ENCODE results near the gene UBE2I. TPM values are rescaled to one million over a fixed set of nuclear protein-coding genes. Genes with fewer than 3 reads are reported as not detected.

Gene UBE2I
- total and polyA plus RNA-seq, 2 donors (not counting 1 experiment from before 2014, with no cell fraction given) = 152 to 265 TPM

- no peak overlapping the region for H3K27ac Mint-ChIP-seq
- Histone ChIP-seq H4K20me1 (ENCODE audit: control insufficient read depth, insufficient read depth, low read length, poor library complexity, severe bottlenecking) (peaks cover 27% of the 10 kb centered on the region), H3K4me2 (replicated peaks; ENCODE audit: low read depth, low read length, poor library complexity, severe bottlenecking) (no peak overlapping the region), H3K9me3 (ENCODE audit: control extremely low read depth in 1 of 3, control insufficient read depth in 2 of 3, insufficient read depth in 1 of 3, low read length in 2 of 3) (no peaks in the 10 kb centered on the region), H3K9ac (ENCODE audit: low read length) (no peak overlapping the region), H3K27ac (ENCODE audit: low read length in 2 of 2) (no peak overlapping the region), H3K4me3 (ENCODE audit: control extremely low read depth in 1 of 5, extremely low read depth in 1 of 5, insufficient read depth in 1 of 5, low read depth in 2 of 5, low read length in 4 of 5) (no peak overlapping the region), H3K36me3 (replicated peaks in 1 of 2; ENCODE audit: control extremely low read depth in 1 of 2, control insufficient read depth in 1 of 2, extremely low read depth in 1 of 2, insufficient read depth in 2 of 2, low read length in 1 of 2) (peaks cover 0 to 27% of the 10 kb centered on the region in 2 experiments), H3K27me3 (replicated peaks in 1 of 4; ENCODE audit: control extremely low read depth in 1 of 4, control insufficient read depth in 3 of 4, insufficient read depth in 4 of 4, low read length in 3 of 4) (no peaks in the 10 kb centered on the region), H3K4me1 (ENCODE audit: control insufficient read depth in 2 of 2, insufficient read depth in 2 of 2, low read length in 2 of 2) (peaks cover 24 to 36% of the 10 kb centered on the region in 2 donors), H2AFZ (ENCODE audit: insufficient read depth, low read depth, low read length, poor library complexity, severe bottlenecking) (no peak overlapping the region), H3K79me2 (ENCODE audit: control insufficient read depth, insufficient read depth, low read length) (peaks cover 13% of the 10 kb centered on the region)
- no peaks in the 10 kb centered on the region for H3K27me3 Mint-ChIP-seq
- H3K4me3 Mint-ChIP-seq = no peak overlapping the region
- WGBS (ENCODE audit: insufficient coverage) = 76% methylated on average over 34 of the region's 34 CpGs
- intact Hi-C loops (cut with micrococcal nuclease) = loop anchor here (10.0 kb wide), 1 partner anchor 268 kb away; the partner anchor contains the start of genes CRAMP1 and IFT140
- TF ChIP-seq EZH2 (IDR thresholded peaks at IDR 0.05; ENCODE audit: borderline replicate concordance, insufficient read depth, low read depth, low read length, poor library complexity, severe bottlenecking) (no peak), CTCF (IDR thresholded peaks at IDR 0.05) (no peak)
- H3K4me1 Mint-ChIP-seq = peaks cover 31% of the 10 kb centered on the region
- POLR2A ChIA-PET = interaction anchor here (0.6 to 1.6 kb wide), 4 partner anchors 14 to 94 kb away, joined by 3 to 6 read pairs (median 4); no protein-coding TSS in a partner anchor
- no peaks in the 10 kb centered on the region for H3K9me3 Mint-ChIP-seq (ENCODE audit: insufficient read depth)
- DNase-seq (no peak), ATAC-seq (ENCODE audit: low read depth) (no peak)
- CTCF ChIA-PET = interaction anchor here (2.1 kb wide), 1 partner anchor 17 kb away, joined by 6 read pairs; no protein-coding TSS in a partner anchor
Observed at GRCh38 chr16:1346422-1347285, 37.2 kb downstream of the UBE2I start.

Measured in B cell (primary cell).